ENCODE measurements around the gene SLC5A8.

DNA sequence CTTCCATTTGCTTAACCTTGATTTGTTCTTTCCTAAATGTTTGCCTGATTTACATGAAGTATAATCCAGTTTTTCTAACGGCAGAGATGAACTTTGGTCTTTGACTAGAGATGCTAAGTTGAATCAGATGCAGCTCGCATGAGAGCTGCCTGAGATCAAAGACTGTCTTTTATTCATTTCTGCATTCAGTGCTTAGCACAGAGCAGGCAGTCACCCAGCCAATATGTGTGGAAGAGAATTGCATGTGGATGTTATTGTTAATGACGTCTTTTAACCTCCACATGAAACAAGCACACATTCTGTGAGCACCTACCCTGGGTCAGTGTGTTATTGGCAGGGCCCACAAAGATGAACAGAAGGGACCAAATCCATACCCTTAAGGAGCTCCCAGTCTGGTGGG, 99.2 kb downstream of the SLC5A8 start:
- TF ChIP-seq, protein P1, sequence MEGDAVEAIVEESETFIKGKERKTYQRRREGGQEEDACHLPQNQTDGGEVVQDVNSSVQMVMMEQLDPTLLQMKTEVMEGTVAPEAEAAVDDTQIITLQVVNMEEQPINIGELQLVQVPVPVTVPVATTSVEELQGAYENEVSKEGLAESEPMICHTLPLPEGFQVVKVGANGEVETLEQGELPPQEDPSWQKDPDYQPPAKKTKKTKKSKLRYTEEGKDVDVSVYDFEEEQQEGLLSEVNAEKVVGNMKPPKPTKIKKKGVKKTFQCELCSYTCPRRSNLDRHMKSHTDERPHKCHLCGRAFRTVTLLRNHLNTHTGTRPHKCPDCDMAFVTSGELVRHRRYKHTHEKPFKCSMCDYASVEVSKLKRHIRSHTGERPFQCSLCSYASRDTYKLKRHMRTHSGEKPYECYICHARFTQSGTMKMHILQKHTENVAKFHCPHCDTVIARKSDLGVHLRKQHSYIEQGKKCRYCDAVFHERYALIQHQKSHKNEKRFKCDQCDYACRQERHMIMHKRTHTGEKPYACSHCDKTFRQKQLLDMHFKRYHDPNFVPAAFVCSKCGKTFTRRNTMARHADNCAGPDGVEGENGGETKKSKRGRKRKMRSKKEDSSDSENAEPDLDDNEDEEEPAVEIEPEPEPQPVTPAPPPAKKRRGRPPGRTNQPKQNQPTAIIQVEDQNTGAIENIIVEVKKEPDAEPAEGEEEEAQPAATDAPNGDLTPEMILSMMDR (IDR thresholded peaks at IDR 0.05) = no peak
- TF ChIP-seq POLR2A (IDR thresholded peaks at IDR 0.05) = no peak
- no peak for TF ChIP-seq EP300 (IDR thresholded peaks at IDR 0.05; ENCODE audit: low read depth)
- TF ChIP-seq POLR2AphosphoS5 (IDR thresholded peaks at IDR 0.05) = no peak

All from transverse colon (tissue), 4 donors.